MM.1S (cell line): ENCODE results near the gene RALY.

Experiments used
- EZH2phosphoT487 ChIP-seq: fragments of 300-600 bp; sonication (generic); IDR thresholded peaks from 2 replicates; pipeline ENCODE4 v1.6.1; 2018; ENCODE audit warnings: antibody characterized with exemption, low read length
- TF ChIP-seq, protein P1 (sequence below): fragments of 300-600 bp; sonication (generic); IDR thresholded peaks from 2 replicates; pipeline ENCODE4 v1.5.1; 2016; ENCODE audit warnings: antibody characterized with exemption, low read length, mixed read lengths

DNA sequence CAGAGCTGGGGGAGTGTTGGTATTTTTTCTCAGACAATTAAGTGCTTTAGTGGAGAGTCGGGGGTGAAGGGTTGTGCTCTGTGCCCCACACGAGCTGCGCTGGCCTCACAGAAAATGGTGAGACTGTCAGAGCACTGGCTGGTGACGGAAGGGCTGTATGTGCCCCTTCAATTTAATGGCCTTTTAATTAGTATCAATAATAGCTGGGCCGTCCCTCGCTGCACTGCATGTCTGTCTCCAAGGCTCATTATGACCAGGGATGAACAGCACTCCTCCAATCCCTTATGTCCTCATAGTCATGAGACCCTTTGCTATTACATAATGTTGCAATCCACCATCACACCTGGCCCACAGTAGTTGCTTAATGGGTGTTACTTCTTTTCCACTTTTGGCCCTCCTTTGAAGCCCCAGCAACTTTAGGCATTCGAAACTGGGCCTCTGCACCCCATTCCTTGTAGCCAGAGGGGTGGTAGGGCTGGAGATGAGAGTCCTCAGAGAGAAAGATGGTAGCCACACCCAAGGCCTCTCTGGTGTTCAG, 9.5 kb upstream of the RALY start:
- TF ChIP-seq, protein P1, sequence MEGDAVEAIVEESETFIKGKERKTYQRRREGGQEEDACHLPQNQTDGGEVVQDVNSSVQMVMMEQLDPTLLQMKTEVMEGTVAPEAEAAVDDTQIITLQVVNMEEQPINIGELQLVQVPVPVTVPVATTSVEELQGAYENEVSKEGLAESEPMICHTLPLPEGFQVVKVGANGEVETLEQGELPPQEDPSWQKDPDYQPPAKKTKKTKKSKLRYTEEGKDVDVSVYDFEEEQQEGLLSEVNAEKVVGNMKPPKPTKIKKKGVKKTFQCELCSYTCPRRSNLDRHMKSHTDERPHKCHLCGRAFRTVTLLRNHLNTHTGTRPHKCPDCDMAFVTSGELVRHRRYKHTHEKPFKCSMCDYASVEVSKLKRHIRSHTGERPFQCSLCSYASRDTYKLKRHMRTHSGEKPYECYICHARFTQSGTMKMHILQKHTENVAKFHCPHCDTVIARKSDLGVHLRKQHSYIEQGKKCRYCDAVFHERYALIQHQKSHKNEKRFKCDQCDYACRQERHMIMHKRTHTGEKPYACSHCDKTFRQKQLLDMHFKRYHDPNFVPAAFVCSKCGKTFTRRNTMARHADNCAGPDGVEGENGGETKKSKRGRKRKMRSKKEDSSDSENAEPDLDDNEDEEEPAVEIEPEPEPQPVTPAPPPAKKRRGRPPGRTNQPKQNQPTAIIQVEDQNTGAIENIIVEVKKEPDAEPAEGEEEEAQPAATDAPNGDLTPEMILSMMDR, result no peak
- TF ChIP-seq EZH2phosphoT487, result no peak
